SK-N-MC (cell line): ENCODE data around the gene DAZAP2.

Source experiments
- EZH2 ChIP-seq: fragments of 200-600 bp; sonication (generic); IDR thresholded peaks from one replicate; pipeline ENCODE4 v1.6.1; 2017; ENCODE audit warnings: antibody characterized with exemption
- POLR2AphosphoS5 ChIP-seq: IDR thresholded peaks from 2 replicates; pipeline ENCODE4 v1.6.1; 2012; ENCODE audit warnings: mild to moderate bottlenecking, low read depth, low read length, borderline replicate concordance

GRCh38 chr12:51285843-51286242, 47.2 kb downstream of the DAZAP2 start:
- TF ChIP-seq EZH2 (no peak), POLR2AphosphoS5 (no peak)
